Mesendoderm (in vitro differentiated cells): ENCODE measurements around the gene VRK1.
"Not testable (repeated sequence)": the region's sequence is repeated elsewhere in the genome, so short reads cannot be mapped to it uniquely, and the experiment has no call there.

Experiments used
- DNase-seq: peaks from one replicate; pipeline ENCODE4 v3.0.0; 2013
- H2AK5ac ChIP-seq: 2 replicates; pipeline ENCODE4 v1.6.1; 2013; ENCODE audit warnings: low read length, inconsistent platforms
- H2BK120ac ChIP-seq: 2 replicates; pipeline ENCODE4 v1.6.1; 2013; ENCODE audit warnings: low read depth, mild to moderate bottlenecking, low read length, moderate library complexity, mixed read lengths
- H2BK15ac ChIP-seq: replicated peaks from 2 replicates; pipeline ENCODE4 v1.6.1; 2013; ENCODE audit warnings: low read depth, mild to moderate bottlenecking, moderate library complexity
- H2BK5ac ChIP-seq: 2 replicates; pipeline ENCODE4 v1.6.1; 2013; ENCODE audit warnings: low read length, inconsistent platforms
- H3K18ac ChIP-seq: 2 replicates; pipeline ENCODE4 v1.6.1; 2013; ENCODE audit warnings: mild to moderate bottlenecking, low read length, mixed read lengths
- H3K23ac ChIP-seq: one replicate; pipeline ENCODE4 v1.6.1; 2013; ENCODE audit warnings: low read length
- H3K27ac ChIP-seq: 2 replicates; pipeline ENCODE4 v1.5.1; 2013; ENCODE audit warnings: low read depth, mild to moderate bottlenecking, inconsistent platforms, low read length, moderate library complexity
- H3K27me3 ChIP-seq: 2 replicates; pipeline ENCODE4 v1.6.1; 2013; ENCODE audit warnings: low read length, control low read depth, mild to moderate bottlenecking, inconsistent platforms; ENCODE audit not compliant: insufficient read depth, poor library complexity
- H3K36me3 ChIP-seq: 2 replicates; pipeline ENCODE4 v1.6.1; 2013; ENCODE audit warnings: low read length, inconsistent platforms; ENCODE audit not compliant: control insufficient read depth, insufficient read depth
- H3K4ac ChIP-seq: one replicate; pipeline ENCODE4 v1.6.1; 2013; ENCODE audit warnings: low read depth, mild to moderate bottlenecking, low read length, moderate library complexity
- H3K4me1 ChIP-seq: 2 replicates; pipeline ENCODE4 v1.6.1; 2013; ENCODE audit warnings: low read depth, low read length, inconsistent platforms; ENCODE audit not compliant: control insufficient read depth
- H3K4me2 ChIP-seq: 2 replicates; pipeline ENCODE4 v1.6.1; 2013; ENCODE audit warnings: low read length
- H3K4me3 ChIP-seq: 2 replicates; pipeline ENCODE4 v1.5.1; 2013; ENCODE audit warnings: mild to moderate bottlenecking, low read length
- H3K56ac ChIP-seq: one replicate; pipeline ENCODE4 v1.6.1; 2013; ENCODE audit warnings: low read length
- H3K79me1 ChIP-seq: 2 replicates; pipeline ENCODE4 v1.6.1; 2013; ENCODE audit warnings: low read length, inconsistent platforms
- H3K79me2 ChIP-seq: 2 replicates; pipeline ENCODE4 v1.6.1; 2013; ENCODE audit warnings: mild to moderate bottlenecking, low read length; ENCODE audit not compliant: control insufficient read depth, insufficient read depth
- H3K9ac ChIP-seq: 2 replicates; pipeline ENCODE4 v1.6.1; 2013; ENCODE audit warnings: low read length, inconsistent platforms
- H4K5ac ChIP-seq: one replicate; pipeline ENCODE4 v1.6.1; 2013; ENCODE audit warnings: low read length
- H4K8ac ChIP-seq: one replicate; pipeline ENCODE4 v1.6.1; 2013; ENCODE audit warnings: low read depth, mild to moderate bottlenecking, control low read depth, low read length, moderate library complexity
- WGBS: extraction: QIAGEN DNeasy Blood & Tissue Kit; methylation state at CpG from one replicate; pipeline ENCODE4 v1.1.7; 2013; ENCODE audit warnings: low lambda C conversion rate, missing lambda C conversion rate; ENCODE audit not compliant: insufficient coverage; ENCODE audit errors: extremely low coverage; 5-methylcytosine and 5-hydroxymethylcytosine counted together

The VRK1 gene

GRCh38 chr14:96762650-96763049 lies 34.5 kb upstream of the VRK1 start:
- no peak overlapping the region for H3K4me2 ChIP-seq
- H3K4ac ChIP-seq: no peak overlapping the region
- no peaks in the 10 kb centered on the region for H3K27me3 ChIP-seq
- H3K9ac ChIP-seq: no peak overlapping the region
- H3K4me3 ChIP-seq: no peak overlapping the region
- no peak overlapping the region for H3K23ac ChIP-seq
- no peaks in the 10 kb centered on the region for H3K4me1 ChIP-seq
- no peak overlapping the region for H2AK5ac ChIP-seq
- H3K56ac ChIP-seq: no peak overlapping the region
- no peak overlapping the region for H3K18ac ChIP-seq
- H3K27ac ChIP-seq: no peak overlapping the region
- H2BK5ac ChIP-seq: no peak overlapping the region
- H2BK120ac ChIP-seq: no peak overlapping the region
- no peak overlapping the region for H4K5ac ChIP-seq
- no peaks in the 10 kb centered on the region for H3K36me3 ChIP-seq
- H4K8ac ChIP-seq: no peak overlapping the region
- no peaks in the 10 kb centered on the region for H3K79me2 ChIP-seq
- peak; percentile 92 for DNase-seq
- no peaks in the 10 kb centered on the region for H3K79me1 ChIP-seq
- no CpG with 5 or more reads among the region's 3 CpGs for WGBS
- H2BK15ac ChIP-seq: no peak overlapping the region

GRCh38 chr14:96764012-96764411 lies 33.2 kb upstream of the VRK1 start:
- Histone ChIP-seq H3K9ac (no peak overlapping the region), H3K36me3 (no peaks in the 10 kb centered on the region), H4K5ac (no peak overlapping the region), H3K4me3 (no peak overlapping the region), H2BK120ac (no peak overlapping the region), H3K27me3 (no peaks in the 10 kb centered on the region), H3K27ac (no peak overlapping the region), H2AK5ac (no peak overlapping the region), H4K8ac (no peak overlapping the region), H2BK5ac (no peak overlapping the region), H3K4me2 (no peak overlapping the region), H3K23ac (no peak overlapping the region), H3K56ac (no peak overlapping the region), H3K79me2 (no peaks in the 10 kb centered on the region), H3K79me1 (no peaks in the 10 kb centered on the region), H3K18ac (no peak overlapping the region), H2BK15ac (no peak overlapping the region), H3K4ac (no peak overlapping the region), H3K4me1 (no peaks in the 10 kb centered on the region)
- no CpG with 5 or more reads among the region's 7 CpGs for WGBS
- DNase-seq: no peak

- H3K27ac ChIP-seq: not testable (repeated sequence)
These were observed 32.0 kb upstream of the VRK1 start for GRCh38 chr14:96765205-96765604.

GRCh38 chr14:96772929-96773328 lies 24.3 kb upstream of the VRK1 start:
- Histone ChIP-seq H3K36me3 (no peaks in the 10 kb centered on the region), H2BK5ac (no peak overlapping the region), H3K27ac (no peak overlapping the region), H3K56ac (no peak overlapping the region), H3K18ac (no peak overlapping the region), H2BK15ac (no peak overlapping the region), H3K23ac (no peak overlapping the region), H3K79me2 (no peaks in the 10 kb centered on the region), H4K5ac (no peak overlapping the region), H3K27me3 (no peaks in the 10 kb centered on the region), H2AK5ac (no peak overlapping the region), H2BK120ac (no peak overlapping the region), H3K9ac (no peak overlapping the region), H3K4me3 (no peak overlapping the region), H3K4me1 (no peaks in the 10 kb centered on the region), H3K4me2 (no peak overlapping the region), H3K79me1 (no peaks in the 10 kb centered on the region), H4K8ac (no peak overlapping the region), H3K4ac (no peak overlapping the region)
- WGBS: no CpG with 5 or more reads among the region's 5 CpGs
- no peak for DNase-seq

More at GRCh38 chr14:96765205-96765604, 32.0 kb upstream of the VRK1 start:
- WGBS: no CpG with 5 or more reads among the region's 1 CpG
- not testable (repeated sequence) for H3K79me2 ChIP-seq, H3K9ac ChIP-seq, H3K4me3 ChIP-seq, H3K27me3 ChIP-seq, H3K4ac ChIP-seq, H3K56ac ChIP-seq, H2BK15ac ChIP-seq, H2BK120ac ChIP-seq, H3K79me1 ChIP-seq, H2AK5ac ChIP-seq, H4K8ac ChIP-seq, H3K18ac ChIP-seq, DNase-seq, H3K4me1 ChIP-seq, H2BK5ac ChIP-seq, H3K4me2 ChIP-seq, H3K23ac ChIP-seq, H4K5ac ChIP-seq, H3K36me3 ChIP-seq

DNA sequence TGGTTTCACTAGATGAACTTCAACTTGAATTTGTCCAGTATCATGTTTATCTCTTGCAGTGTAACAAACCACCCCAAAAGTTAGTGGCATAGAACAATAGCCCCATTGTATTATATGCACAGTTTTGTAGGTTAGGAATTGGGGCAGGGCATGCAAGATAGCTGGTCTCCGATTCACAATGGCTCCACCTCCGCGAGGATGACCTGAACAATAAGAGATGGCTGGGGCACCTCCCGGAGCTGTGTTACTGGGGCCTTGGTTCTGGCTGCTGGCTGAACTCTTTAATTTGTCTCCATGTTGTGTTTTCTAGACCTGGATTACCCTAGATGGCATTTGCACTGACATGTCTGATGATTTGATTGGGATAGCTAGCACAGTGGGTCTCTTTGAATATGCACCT lies 20.4 kb upstream of the VRK1 start:
- H3K4ac ChIP-seq: no peak overlapping the region
- H2BK120ac ChIP-seq: no peak overlapping the region
- H4K8ac ChIP-seq: no peak overlapping the region
- no peak for DNase-seq
- no peak overlapping the region for H3K23ac ChIP-seq
- H3K4me2 ChIP-seq: no peak overlapping the region
- no peak overlapping the region for H3K27ac ChIP-seq
- H2AK5ac ChIP-seq: no peak overlapping the region
- no peak overlapping the region for H3K56ac ChIP-seq
- H2BK15ac ChIP-seq: no peak overlapping the region
- no peak overlapping the region for H2BK5ac ChIP-seq
- no peaks in the 10 kb centered on the region for H3K79me1 ChIP-seq
- H3K18ac ChIP-seq: no peak overlapping the region
- H3K4me1 ChIP-seq: no peaks in the 10 kb centered on the region
- H3K27me3 ChIP-seq: no peaks in the 10 kb centered on the region
- H3K79me2 ChIP-seq: no peaks in the 10 kb centered on the region
- no peak overlapping the region for H3K9ac ChIP-seq
- H4K5ac ChIP-seq: no peak overlapping the region
- no peak overlapping the region for H3K4me3 ChIP-seq
- WGBS: no CpG with 5 or more reads among the region's 4 CpGs
- H3K36me3 ChIP-seq: no peaks in the 10 kb centered on the region

DNA sequence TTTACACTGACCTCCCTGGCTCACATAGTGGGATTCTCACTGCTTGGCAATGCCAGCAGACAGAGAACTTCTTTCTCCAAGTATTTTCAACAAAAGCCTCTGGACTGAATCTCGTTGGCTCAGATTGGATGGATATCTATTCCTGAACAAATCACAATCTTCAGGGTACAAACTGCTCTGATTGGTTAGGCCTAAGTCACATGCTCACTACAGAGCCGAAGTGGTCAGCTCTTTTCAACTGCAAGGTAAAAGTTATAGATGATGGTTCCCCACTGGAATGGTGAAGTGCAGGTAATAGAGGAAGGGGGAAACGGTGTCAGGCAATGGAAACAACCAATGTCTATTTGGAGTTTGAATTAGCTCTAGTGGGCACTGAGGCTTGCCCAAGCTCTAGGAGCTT lies 16.7 kb upstream of the VRK1 start:
- Histone ChIP-seq H3K4me1 (no peaks in the 10 kb centered on the region), H2BK15ac (no peak overlapping the region), H4K5ac (no peak overlapping the region), H3K18ac (no peak overlapping the region), H3K23ac (no peak overlapping the region), H2AK5ac (no peak overlapping the region), H3K79me2 (no peaks in the 10 kb centered on the region), H3K4ac (no peak overlapping the region), H3K36me3 (no peaks in the 10 kb centered on the region), H3K79me1 (no peaks in the 10 kb centered on the region), H4K8ac (no peak overlapping the region), H2BK5ac (no peak overlapping the region), H3K4me3 (no peak overlapping the region), H3K27ac (no peak overlapping the region), H2BK120ac (no peak overlapping the region), H3K56ac (no peak overlapping the region), H3K27me3 (no peaks in the 10 kb centered on the region), H3K9ac (no peak overlapping the region), H3K4me2 (no peak overlapping the region)
- no peak for DNase-seq
- WGBS: no CpG with 5 or more reads among the region's 3 CpGs
